Stomach (tissue), 9 donors: Measurements from ENCODE around the gene CNTNAP5. TPM values are rescaled to one million over a fixed set of nuclear protein-coding genes. Genes with fewer than 3 reads are reported as not detected.

ENCODE experiments used
- DNase-seq, 2 donors: peaks; one replicate each; pipeline versions ENCODE4 v3.0.0 to v3.0.0-alpha.2; 2013 to 2019
- H3K27ac ChIP-seq, 5 donors: fragments of 200-600 bp in 4 of 5; sonication (generic) in 4 of 5; one replicate each; pipeline ENCODE4 v1.5.1; 2013 to 2019; ENCODE audit warnings: mild to moderate bottlenecking in 1 of 5, moderate library complexity in 1 of 5
- H3K27me3 ChIP-seq, 3 donors: fragments of 200-600 bp; sonication (generic); one replicate each; pipeline ENCODE4 v1.5.1; 2017 to 2019; ENCODE audit warnings: mixed run types in 1 of 3
- H3K36me3 ChIP-seq, 4 donors: fragments of 200-600 bp; sonication (generic); 1 replicate in 3 of 4; 2 replicates in 1 of 4; pipeline ENCODE4 v1.5.1; 2016 to 2019
- H3K4me1 ChIP-seq, 4 donors: fragments of 200-600 bp; sonication (generic); one replicate each; pipeline ENCODE4 v1.5.1; 2016 to 2019
- H3K4me3 ChIP-seq, 4 donors: fragments of 200-600 bp; sonication (generic) in 3 of 4; one replicate each; pipeline ENCODE4 v1.5.1; 2016 to 2019; ENCODE audit warnings: mild to moderate bottlenecking in 1 of 4
- H3K9me3 ChIP-seq, 4 donors: fragments of 200-600 bp; sonication (generic); one replicate each; pipeline ENCODE4 v1.5.1; 2016 to 2019
- CTCF ChIP-seq, 7 experiments: fragments of 450-650 bp in 4 of 7; fragments of 200-600 bp in 3 of 7; sonication (generic) in 3 of 7; IDR thresholded peaks; one replicate each; pipeline ENCODE4 v1.5.1; 2016 to 2019; ENCODE audit warnings: antibody characterized with exemption in 7 of 7, control low read depth in 2 of 7, mild to moderate bottlenecking in 1 of 7
- EP300 ChIP-seq: sonication (generic); formaldehyde crosslinking; IDR thresholded peaks from one replicate; pipeline ENCODE4 v1.6.1; 2017; ENCODE audit warnings: antibody characterized with exemption
- POLR2A ChIP-seq, 4 donors: fragments of 450-650 bp; IDR thresholded peaks; one replicate each; pipeline ENCODE4 v1.6.1; 2016; ENCODE audit warnings: antibody characterized with exemption in 4 of 4, control low read depth in 2 of 4, mild to moderate bottlenecking in 1 of 4, moderate library complexity in 1 of 4
- POLR2AphosphoS5 ChIP-seq, 3 donors: sonication (generic); formaldehyde crosslinking; IDR thresholded peaks; one replicate each; pipeline ENCODE4 v1.6.1; 2016; ENCODE audit warnings: antibody characterized with exemption in 3 of 3
- WGBS, 5 donors: extraction: QIAGEN DNeasy Blood & Tissue Kit in 3 of 5; methylation state at CpG; one replicate each; pipeline versions ENCODE4 v1.1.5 to v1.1.7; 2013 to 2018; 5-methylcytosine and 5-hydroxymethylcytosine counted together
- intact Hi-C: fragments of 100-400 bp; cut with DNase I; formaldehyde crosslinking; loops from one replicate; pipeline ENCODE4 v1.15.1; 2023; ENCODE audit warnings: low total_unique reads
- polyA plus RNA-seq, 3 donors: library from polyadenylated mRNA; stranded (reverse); fragments of 200-250 nt; gene quantifications; one replicate each; pipeline ENCODE4 v1.2.3, GENCODE V29; 2013
- total RNA-seq, 5 donors: library from RNA; depleted of rRNA; stranded (reverse); fragments of >200 nt; gene quantifications; one replicate each; pipeline versions ENCODE4 v1.1.0 to v1.2.3, GENCODE V29; 2014 to 2016
- donor health status: healthy with polysubstance abuse.
- donor health status: Bipolar disorder and iron deficiency.
- donor health status: healthy.

CNTNAP5 gene
- total and polyA plus RNA-seq, 8 donors, result 1.3 TPM; not detected in 7

- WGBS, 5 donors, result 87 to 92% (median 88%) methylated on average over 2 of the region's 2 CpGs
- intact Hi-C loops, result no loop called here
- no peaks in the 10 kb centered on the region for H3K4me1 ChIP-seq
- no peak for DNase-seq
- H3K4me3 ChIP-seq, result no peak overlapping the region
- TF ChIP-seq POLR2A (IDR thresholded peaks at IDR 0.05) (no peak), EP300 (no peak), CTCF (IDR thresholded peaks at IDR 0.05) (no peak), POLR2AphosphoS5 (IDR thresholded peaks at IDR 0.05) (no peak)
- H3K36me3 ChIP-seq, result no peaks in the 10 kb centered on the region
- no peak overlapping the region for H3K27ac ChIP-seq
- H3K27me3 ChIP-seq, result no peaks in the 10 kb centered on the region
- H3K9me3 ChIP-seq, result no peaks in the 10 kb centered on the region
Observed at GRCh38 chr2:124335058-124335457, 310.0 kb downstream of the CNTNAP5 start.

GRCh38 chr2:124339709-124340108, 314.6 kb downstream of the CNTNAP5 start:
- H3K9me3 ChIP-seq, result no peaks in the 10 kb centered on the region
- no peaks in the 10 kb centered on the region for H3K36me3 ChIP-seq
- intact Hi-C loops, result no loop called here
- H3K4me3 ChIP-seq, result no peak overlapping the region
- H3K27me3 ChIP-seq, result no peaks in the 10 kb centered on the region
- no peak for DNase-seq
- no peak overlapping the region for H3K27ac ChIP-seq
- no peak for TF ChIP-seq POLR2AphosphoS5 (IDR thresholded peaks at IDR 0.05)
- no peak for TF ChIP-seq EP300
- TF ChIP-seq POLR2A (IDR thresholded peaks at IDR 0.05), result no peak
- no peak for TF ChIP-seq CTCF (IDR thresholded peaks at IDR 0.05)
- WGBS, 5 donors, result 75 to 82% (median 80%) methylated on average over 2 of the region's 2 CpGs
- H3K4me1 ChIP-seq, result no peaks in the 10 kb centered on the region

GRCh38 chr2:124343827-124344498, 318.9 kb downstream of the CNTNAP5 start:
- H3K36me3 ChIP-seq, result no peaks in the 10 kb centered on the region
- H3K27me3 ChIP-seq, result no peaks in the 10 kb centered on the region
- TF ChIP-seq POLR2AphosphoS5 (IDR thresholded peaks at IDR 0.05), result no peak
- no peak for TF ChIP-seq EP300
- TF ChIP-seq CTCF (IDR thresholded peaks at IDR 0.05), result no peak
- TF ChIP-seq POLR2A (IDR thresholded peaks at IDR 0.05), result no peak
- H3K4me3 ChIP-seq, result no peak overlapping the region
- H3K4me1 ChIP-seq, result no peaks in the 10 kb centered on the region
- intact Hi-C loops, result no loop called here
- WGBS, 5 donors, result 35 to 70% (median 47%) methylated on average over 4 of the region's 4 CpGs
- no peak for DNase-seq
- no peak overlapping the region for H3K27ac ChIP-seq
- H3K9me3 ChIP-seq, result no peaks in the 10 kb centered on the region

GRCh38 chr2:124347209-124347608, 322.1 kb downstream of the CNTNAP5 start:
- no peak for DNase-seq
- Histone ChIP-seq H3K27me3 (no peaks in the 10 kb centered on the region), H3K4me1 (no peaks in the 10 kb centered on the region), H3K36me3 (no peaks in the 10 kb centered on the region), H3K9me3 (no peaks in the 10 kb centered on the region), H3K27ac (no peak overlapping the region), H3K4me3 (no peak overlapping the region)
- intact Hi-C loops, result no loop called here
- no peak for TF ChIP-seq EP300
- TF ChIP-seq CTCF (IDR thresholded peaks at IDR 0.05), result no peak
- no peak for TF ChIP-seq POLR2A (IDR thresholded peaks at IDR 0.05)
- TF ChIP-seq POLR2AphosphoS5 (IDR thresholded peaks at IDR 0.05), result no peak
- 68 to 89% (median 77%) methylated on average over 7 of the region's 7 CpGs for WGBS, 5 donors
